Left ventricle myocardium inferior (tissue), 1 donor: Measurements from ENCODE around the gene B3GNT2. TPM values are rescaled to one million over a fixed set of nuclear protein-coding genes. Genes with fewer than 3 reads are reported as not detected.
A peak's percentile ranks its signal among the peaks of the same experiment; 100 is the strongest.

Experiments used
- DNase-seq: peaks from one replicate; pipeline ENCODE4 v3.0.0-alpha.2; 2020
- H3K27ac ChIP-seq: fragments of 200-600 bp; replicated peaks from 2 replicates; pipeline ENCODE4 v1.8.0; 2021
- H3K27me3 ChIP-seq: fragments of 200-600 bp; 2 replicates; pipeline ENCODE4 v1.8.0; 2021; ENCODE audit warnings: low read depth
- H3K36me3 ChIP-seq: fragments of 200-600 bp; 2 replicates; pipeline ENCODE4 v1.8.0; 2021
- H3K4me1 ChIP-seq: fragments of 200-600 bp; 2 replicates; pipeline ENCODE4 v1.8.0; 2021
- H3K4me3 ChIP-seq: fragments of 200-600 bp; 2 replicates; pipeline ENCODE4 v1.8.0; 2021; ENCODE audit warnings: mild to moderate bottlenecking, moderate library complexity
- H3K9me3 ChIP-seq: fragments of 200-600 bp; replicated peaks from 2 replicates; pipeline ENCODE4 v1.8.0; 2021
- CTCF ChIP-seq: fragments of 200-600 bp; IDR thresholded peaks from 2 replicates; pipeline ENCODE4 v1.8.0; 2021; ENCODE audit warnings: antibody characterized with exemption, mild to moderate bottlenecking, borderline replicate concordance
- intact Hi-C: fragments of 100-400 bp; cut with micrococcal nuclease; formaldehyde crosslinking; loops from one replicate; pipeline ENCODE4 v1.11.0; 2022
- total RNA-seq: library from RNA; stranded (reverse); fragmentation: NEBNext Ultra II Directional; extraction: Animal tissue kit (Norgen Biotek cat#: 25700); gene quantifications from one replicate; pipeline ENCODE4 v1.2.1, GENCODE V29; 2021
- donor health status: DM: no; HTN: yes; CAD: no; lungs with severe emphysema.

Gene B3GNT2
- total RNA-seq, 1 donor from 2014 or later: 16.8 TPM

GRCh38 chr2:62200291-62200841, 4.5 kb downstream of the B3GNT2 start:
- H3K9me3 ChIP-seq: no peaks in the 10 kb centered on the region
- no peaks in the 10 kb centered on the region for H3K27me3 ChIP-seq
- no peaks in the 10 kb centered on the region for H3K36me3 ChIP-seq
- H3K4me3 ChIP-seq: no peak overlapping the region
- intact Hi-C loops: no loop called here
- DNase-seq: no peak
- no peak overlapping the region for H3K27ac ChIP-seq
- H3K4me1 ChIP-seq: peaks cover 87% of the 10 kb centered on the region
- no peak for TF ChIP-seq CTCF

- H3K27ac ChIP-seq: peak overlapping the region; percentile 14
- TF ChIP-seq CTCF: no peak
- intact Hi-C loops: no loop called here
- H3K4me1 ChIP-seq: peaks cover 89% of the 10 kb centered on the region
- no peak overlapping the region for H3K4me3 ChIP-seq
- no peaks in the 10 kb centered on the region for H3K27me3 ChIP-seq
- no peaks in the 10 kb centered on the region for H3K9me3 ChIP-seq
- no peak for DNase-seq
- no peaks in the 10 kb centered on the region for H3K36me3 ChIP-seq
These were observed 5.0 kb downstream of the B3GNT2 start for GRCh38 chr2:62200868-62201267.

- peak overlapping the region; percentile 14 for H3K27ac ChIP-seq
- intact Hi-C loops: no loop called here
These were observed 5.4 kb downstream of the B3GNT2 start for GRCh38 chr2:62201307-62201706.

GRCh38 chr2:62202019-62202722, 6.3 kb downstream of the B3GNT2 start:
- intact Hi-C loops: no loop called here
- no peaks in the 10 kb centered on the region for H3K36me3 ChIP-seq
- H3K27ac ChIP-seq: peak overlapping the region; percentile 14
- no peak for DNase-seq
- no peak for TF ChIP-seq CTCF
- H3K9me3 ChIP-seq: no peaks in the 10 kb centered on the region
- peaks cover 91% of the 10 kb centered on the region for H3K4me1 ChIP-seq
- H3K4me3 ChIP-seq: no peak overlapping the region
- H3K27me3 ChIP-seq: no peaks in the 10 kb centered on the region

More at GRCh38 chr2:62201307-62201706, 5.4 kb downstream of the B3GNT2 start:
- Histone ChIP-seq H3K9me3 (no peaks in the 10 kb centered on the region), H3K4me1 (peaks cover 90% of the 10 kb centered on the region), H3K36me3 (no peaks in the 10 kb centered on the region), H3K4me3 (no peak overlapping the region), H3K27me3 (no peaks in the 10 kb centered on the region)
- no peak for TF ChIP-seq CTCF
- no peak for DNase-seq

GRCh38 chr2:62202729-62203128, 6.8 kb downstream of the B3GNT2 start:
- no peak for DNase-seq
- Histone ChIP-seq H3K27me3 (no peaks in the 10 kb centered on the region), H3K27ac (peak overlapping the region; percentile 14), H3K4me3 (no peak overlapping the region), H3K36me3 (no peaks in the 10 kb centered on the region), H3K9me3 (no peaks in the 10 kb centered on the region), H3K4me1 (peaks cover 91% of the 10 kb centered on the region)
- intact Hi-C loops: no loop called here
- no peak for TF ChIP-seq CTCF
